Stimulated activated memory B cell treated with anti-CD40 and anti-IgM and Interleukin-4, amounts not matched to agents 10 μg/mL and 1 μg/mL and 100 μg/mL, for 72 hours (primary cell): ENCODE measurements around the gene HOXA11.

Experiments
- ATAC-seq: fragments of 150-1000 bp; cut with Tn5 transposase; 2 replicates; pipeline ENCODE4 v1.10.0; 2021
- H3K27ac Mint-ChIP-seq: one replicate; pipeline ENCODE4 v1.8.0; 2022; ENCODE audit warnings: mild to moderate bottlenecking, mixed read lengths
- H3K27me3 Mint-ChIP-seq: one replicate; pipeline ENCODE4 v1.8.0; 2022; ENCODE audit warnings: mixed read lengths
- H3K36me3 Mint-ChIP-seq: one replicate; pipeline ENCODE4 v1.8.0; 2022; ENCODE audit warnings: mixed read lengths
- H3K4me1 Mint-ChIP-seq: one replicate; pipeline ENCODE4 v1.8.0; 2022; ENCODE audit warnings: mixed read lengths
- H3K4me3 Mint-ChIP-seq: one replicate; pipeline ENCODE4 v1.8.0; 2022; ENCODE audit warnings: mild to moderate bottlenecking, moderate library complexity, mixed read lengths
- H3K9me3 Mint-ChIP-seq: one replicate; pipeline ENCODE4 v1.8.0; 2022; ENCODE audit warnings: mixed read lengths

The HOXA11 gene

DNA sequence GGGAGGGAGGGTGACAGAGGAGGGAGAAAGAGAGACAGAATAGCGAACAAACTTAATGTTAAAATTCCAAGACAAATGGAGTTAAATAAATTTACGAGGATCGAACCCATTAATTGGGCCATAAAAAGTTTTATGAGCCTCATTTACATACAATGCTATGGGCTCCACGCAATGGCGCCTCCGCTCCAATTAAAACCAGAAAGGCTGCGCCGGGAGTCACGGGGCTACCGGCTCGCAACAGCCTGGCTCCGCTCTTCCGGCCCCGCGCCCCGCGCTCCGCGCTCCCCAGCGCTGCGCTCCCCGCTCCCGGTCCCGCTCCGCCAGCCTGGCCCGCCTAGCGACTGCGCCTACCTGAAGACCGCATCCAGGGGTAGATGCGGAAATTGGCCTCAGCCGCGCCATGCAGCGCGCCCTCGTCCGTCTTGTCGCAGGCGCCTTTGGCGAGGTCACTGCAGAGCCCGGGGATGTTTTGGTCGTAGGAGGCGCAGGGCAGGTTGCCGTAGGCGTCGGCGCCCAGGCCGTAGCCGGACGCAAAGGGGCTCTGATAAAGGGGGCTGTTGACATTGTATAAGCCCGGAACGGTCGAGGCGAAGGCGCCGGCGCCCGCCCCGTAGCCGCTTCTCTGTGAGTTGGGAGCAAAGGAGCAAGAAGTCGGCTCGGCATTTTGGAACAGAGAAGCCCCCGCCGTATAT is 29.1 kb downstream of the HOXA11 start:
- Mint-ChIP-seq H3K4me3 (peak overlapping the region; percentile 48), H3K9me3 (peaks cover 8% of the 10 kb centered on the region), H3K36me3 (peaks cover 4% of the 10 kb centered on the region), H3K4me1 (peaks cover 39% of the 10 kb centered on the region), H3K27ac (peak overlapping the region; percentile 48), H3K27me3 (peaks cover 95% of the 10 kb centered on the region)
- no peak for ATAC-seq

DNA sequence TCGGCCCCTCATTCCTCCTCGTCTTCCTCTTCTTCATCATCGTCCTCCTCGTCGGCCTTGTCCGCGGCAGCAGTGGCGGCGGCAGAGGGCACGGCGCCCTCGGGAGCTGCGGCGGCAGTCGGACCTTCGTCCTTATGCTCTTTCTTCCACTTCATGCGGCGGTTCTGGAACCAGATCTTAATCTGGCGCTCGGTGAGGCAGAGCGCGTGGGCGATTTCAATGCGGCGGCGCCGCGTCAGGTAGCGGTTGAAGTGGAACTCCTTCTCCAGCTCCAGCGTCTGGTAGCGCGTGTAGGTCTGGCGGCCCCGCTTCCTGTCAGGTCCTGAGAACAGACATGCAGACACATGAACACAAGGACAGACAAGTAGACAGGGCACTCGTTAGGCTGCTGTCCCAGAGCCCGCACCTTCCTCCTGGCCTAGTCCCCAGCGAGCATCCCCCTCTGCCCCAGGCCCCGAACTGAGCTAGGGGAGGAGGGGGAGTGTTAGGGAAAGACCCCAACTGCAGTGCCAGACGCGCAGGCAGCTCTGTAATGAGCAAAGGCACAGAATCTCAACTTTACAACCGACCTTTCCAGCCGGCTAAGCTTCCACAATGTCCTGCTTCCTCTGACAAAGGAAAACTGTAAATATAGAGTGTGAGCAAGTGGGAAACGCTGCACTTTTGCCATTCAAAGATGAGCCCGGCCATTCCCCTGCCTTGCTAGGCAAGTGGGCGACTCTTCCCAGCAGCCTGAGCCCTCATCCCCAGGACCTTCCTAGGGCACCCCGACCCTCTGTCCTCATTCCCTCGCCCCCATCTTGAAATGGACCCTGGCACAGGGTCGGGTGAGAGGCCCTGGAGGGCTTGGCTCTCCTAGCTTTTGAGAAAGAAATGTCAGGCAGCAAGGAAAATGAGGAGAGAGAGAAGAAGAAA is 29.9 kb downstream of the HOXA11 start:
- peak overlapping the region; percentile 57 for H3K4me3 Mint-ChIP-seq
- H3K9me3 Mint-ChIP-seq: peaks cover 8% of the 10 kb centered on the region
- peaks cover 4% of the 10 kb centered on the region for H3K36me3 Mint-ChIP-seq
- H3K27ac Mint-ChIP-seq: peak overlapping the region; percentile 48
- peaks cover 44% of the 10 kb centered on the region for H3K4me1 Mint-ChIP-seq
- peaks cover 99% of the 10 kb centered on the region for H3K27me3 Mint-ChIP-seq
- ATAC-seq: no peak

DNA sequence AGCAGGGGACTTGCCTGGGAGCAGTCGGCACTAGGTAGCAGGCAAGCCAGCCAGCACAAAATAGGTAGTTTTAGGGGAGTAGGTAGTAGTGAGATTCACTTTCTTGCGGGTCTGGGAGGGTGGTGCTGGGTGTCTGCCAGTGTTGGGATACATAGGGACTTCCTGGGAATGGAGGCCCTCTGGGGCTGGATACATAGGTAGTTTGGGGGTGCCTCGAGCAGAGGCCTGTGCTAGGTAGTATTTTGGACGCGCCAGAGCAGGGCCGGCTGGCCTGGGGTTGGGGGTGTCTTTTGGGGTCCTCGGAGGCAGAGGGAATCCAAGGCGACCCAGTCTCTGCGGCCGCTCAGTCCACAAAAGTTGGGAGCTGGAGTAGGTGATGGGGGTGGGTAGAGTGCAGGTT is 30.7 kb downstream of the HOXA11 start:
- H3K4me3 Mint-ChIP-seq: no peak overlapping the region
- H3K4me1 Mint-ChIP-seq: peaks cover 45% of the 10 kb centered on the region
- peaks cover 99% of the 10 kb centered on the region for H3K27me3 Mint-ChIP-seq
- H3K36me3 Mint-ChIP-seq: peaks cover 4% of the 10 kb centered on the region
- ATAC-seq: no peak
- H3K9me3 Mint-ChIP-seq: peaks cover 8% of the 10 kb centered on the region
- H3K27ac Mint-ChIP-seq: no peak overlapping the region

DNA sequence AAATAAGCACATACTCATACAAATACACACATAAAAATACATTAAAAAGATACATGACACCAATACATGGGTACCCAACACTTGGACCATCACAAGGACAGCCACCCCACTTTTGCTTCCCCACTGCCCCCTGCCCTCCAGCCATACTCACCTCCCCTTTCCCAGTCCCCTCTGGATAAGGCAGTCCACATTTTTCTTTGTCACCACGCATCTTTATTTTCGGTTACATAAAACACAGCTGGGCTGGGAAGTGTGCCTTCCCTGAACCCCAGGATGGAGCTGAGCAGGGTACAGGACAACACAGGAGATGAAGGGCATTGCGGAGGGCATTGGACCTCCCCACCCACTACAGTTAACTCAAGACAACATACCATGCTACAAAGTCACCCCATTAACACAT is 31.5 kb downstream of the HOXA11 start:
- H3K36me3 Mint-ChIP-seq: peaks cover 4% of the 10 kb centered on the region
- H3K27ac Mint-ChIP-seq: no peak overlapping the region
- H3K9me3 Mint-ChIP-seq: peaks cover 8% of the 10 kb centered on the region
- H3K4me3 Mint-ChIP-seq: no peak overlapping the region
- H3K27me3 Mint-ChIP-seq: peaks cover 99% of the 10 kb centered on the region
- ATAC-seq: no peak
- H3K4me1 Mint-ChIP-seq: peaks cover 46% of the 10 kb centered on the region

DNA sequence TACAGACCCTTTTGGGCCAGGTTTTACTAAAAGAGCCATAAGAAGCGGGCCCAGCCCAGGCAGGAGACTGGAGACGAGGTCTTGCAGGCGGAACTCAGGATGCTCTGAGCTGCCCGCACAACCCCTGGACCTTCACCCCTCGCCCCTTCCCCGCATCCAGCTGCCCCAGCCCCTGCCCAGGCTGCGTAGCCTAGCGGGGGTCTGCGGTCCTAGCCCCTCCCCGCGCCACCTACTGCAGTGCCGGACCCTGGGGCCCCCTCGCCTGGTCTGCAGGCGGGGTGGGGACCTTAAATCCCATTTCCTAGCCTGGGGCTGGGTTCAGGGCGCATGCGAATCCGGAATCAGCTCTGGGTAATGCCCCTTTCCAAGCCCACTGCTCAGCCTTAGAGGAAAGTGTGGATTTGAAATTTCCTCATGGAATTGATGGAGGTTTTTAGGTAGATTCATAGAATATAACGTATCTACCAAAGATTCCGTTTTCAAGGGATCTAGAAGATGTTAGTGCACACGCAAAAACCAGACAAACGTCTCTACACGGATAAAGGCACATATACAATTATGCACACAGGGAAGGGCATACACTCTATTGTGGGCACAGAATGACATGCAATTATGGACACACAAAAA is 32.1 kb downstream of the HOXA11 start:
- Mint-ChIP-seq H3K4me3 (no peak overlapping the region), H3K27me3 (peaks cover 99% of the 10 kb centered on the region), H3K4me1 (peaks cover 49% of the 10 kb centered on the region), H3K9me3 (peaks cover 4% of the 10 kb centered on the region), H3K27ac (no peak overlapping the region), H3K36me3 (peaks cover 4% of the 10 kb centered on the region)
- no peak for ATAC-seq

DNA sequence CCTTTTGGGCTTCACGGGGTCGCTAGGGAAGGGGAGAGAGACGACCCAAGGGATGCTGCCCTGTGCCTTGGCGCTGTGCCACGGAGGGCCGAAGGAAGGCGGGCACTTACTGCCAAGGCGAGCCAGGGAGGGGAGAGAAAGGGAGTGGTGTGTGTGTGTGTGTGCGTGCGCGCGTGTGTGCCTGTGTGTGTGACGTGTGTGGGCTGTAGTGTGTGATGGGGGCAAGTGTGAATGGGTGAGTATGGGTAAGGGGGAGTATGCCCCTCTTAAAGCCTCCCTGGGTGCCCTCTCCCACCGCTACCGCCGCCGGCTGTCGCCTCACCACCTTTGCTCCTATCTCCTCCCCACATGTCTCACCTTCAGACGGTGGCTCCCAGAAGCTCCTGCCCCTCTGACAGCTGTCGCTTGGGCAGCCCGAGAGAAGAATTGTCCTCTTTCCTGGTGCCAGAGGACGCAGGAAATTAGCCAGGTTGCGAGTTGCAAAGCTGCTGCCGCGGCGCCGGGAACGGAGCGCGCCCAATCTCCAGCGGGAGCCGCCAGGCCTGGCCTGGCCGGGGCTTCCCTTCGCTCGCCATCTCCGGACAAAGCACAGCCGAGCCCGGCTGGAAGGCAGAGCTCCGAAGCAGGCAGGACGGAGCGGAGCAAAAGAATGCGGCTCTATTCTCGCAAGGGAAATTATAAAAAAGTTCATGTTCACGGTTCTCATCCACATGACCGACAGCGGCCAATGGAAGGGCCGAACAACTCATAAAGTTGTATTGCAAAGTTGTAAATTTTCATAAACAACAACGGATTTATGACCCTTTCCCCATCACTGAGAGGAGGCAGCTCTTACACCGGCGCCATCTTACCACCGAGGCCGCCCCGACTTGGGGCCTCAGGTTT is 32.9 kb downstream of the HOXA11 start, which contains the start of gene HOXA3:
HOXA3 (minus strand) TSS at position 653 of the 885 bp plus-strand sequence. CDS start 41,943 bp downstream, outside the sequence.
- Mint-ChIP-seq H3K9me3 (peaks cover 3% of the 10 kb centered on the region), H3K4me3 (peak within 1 kb of the TSS; percentile 75), H3K27me3 (peaks cover 99% of the 10 kb centered on the region), H3K27ac (peak within 1 kb of the TSS; percentile 14), H3K4me1 (peaks cover 49% of the 10 kb centered on the region), H3K36me3 (peaks cover 4% of the 10 kb centered on the region)
- no peak for ATAC-seq

DNA sequence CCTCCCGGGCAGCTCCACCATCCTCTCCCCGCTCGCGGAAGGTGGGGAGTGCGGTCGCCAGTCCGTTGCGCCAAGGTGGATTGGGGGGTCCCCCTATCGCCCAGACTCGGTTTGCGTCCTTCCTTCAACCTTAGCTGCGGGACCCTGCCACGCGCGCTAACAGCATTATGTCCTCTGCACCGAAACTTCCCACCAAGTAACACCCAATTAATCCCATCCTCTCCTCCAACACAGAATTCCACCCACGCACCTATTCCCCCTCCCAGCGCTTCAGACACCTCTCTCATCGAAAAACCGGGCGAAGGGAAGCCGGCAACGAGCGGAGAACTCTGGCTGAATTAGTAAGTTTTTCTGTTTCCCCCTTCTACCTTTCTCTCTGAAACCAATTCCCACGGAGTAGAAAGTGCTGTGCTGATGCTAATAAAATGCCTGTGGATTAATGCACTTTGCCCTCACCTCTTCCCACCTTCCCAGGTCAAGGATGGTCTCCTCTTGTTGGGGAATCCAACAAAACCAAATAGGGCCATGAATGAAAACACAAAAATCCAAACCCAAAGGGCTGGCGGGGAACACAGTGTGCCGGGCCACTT is 33.6 kb downstream of the HOXA11 start:
- peaks cover 50% of the 10 kb centered on the region for H3K4me1 Mint-ChIP-seq

DNA sequence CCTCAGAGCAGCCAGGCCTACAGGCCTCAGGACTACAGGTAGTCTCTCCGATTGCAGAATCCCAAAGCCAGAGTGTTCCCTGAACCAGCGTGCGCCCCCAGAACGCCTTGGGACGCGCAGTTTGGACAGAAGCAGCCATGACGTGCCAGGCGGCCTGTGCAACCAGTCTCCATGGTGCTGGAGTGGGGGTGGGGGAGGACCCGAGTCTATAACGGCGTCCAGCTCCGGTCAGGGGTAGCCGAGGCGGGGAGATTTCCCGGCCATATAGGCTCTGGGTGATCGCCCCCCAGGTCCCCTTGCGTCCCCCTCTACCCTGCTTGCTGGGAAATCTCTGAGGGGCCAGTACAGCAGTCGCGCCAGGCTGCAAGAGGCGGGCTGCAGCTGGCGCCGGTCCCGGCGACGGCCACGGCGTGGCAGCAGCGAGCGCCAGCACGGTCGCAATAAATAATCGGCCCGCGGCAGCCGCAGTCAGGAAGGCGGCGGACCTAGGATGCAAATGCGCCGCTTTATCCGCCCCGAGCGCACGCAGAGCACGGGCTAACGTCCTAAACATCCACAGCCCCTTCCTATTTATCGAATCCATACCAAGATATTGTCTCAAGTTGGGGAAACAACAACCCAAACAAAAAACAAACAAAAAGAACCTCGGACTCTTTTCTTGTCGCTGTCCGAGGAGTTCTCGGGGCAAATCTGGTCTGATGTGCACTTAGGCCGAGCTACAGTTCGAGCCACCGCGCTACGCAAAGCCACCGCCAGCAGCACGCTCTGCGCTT is 34.3 kb downstream of the HOXA11 start:
- peaks cover 50% of the 10 kb centered on the region for H3K4me1 Mint-ChIP-seq
- peaks cover 4% of the 10 kb centered on the region for H3K36me3 Mint-ChIP-seq
- peaks cover 3% of the 10 kb centered on the region for H3K9me3 Mint-ChIP-seq
- H3K27me3 Mint-ChIP-seq: peaks cover 99% of the 10 kb centered on the region
- H3K27ac Mint-ChIP-seq: peak overlapping the region; percentile 14
- peak; percentile 81 for ATAC-seq
- peak overlapping the region; percentile 75 for H3K4me3 Mint-ChIP-seq

More for the DNA sequence above, 33.6 kb downstream of the HOXA11 start:
- peaks cover 99% of the 10 kb centered on the region for H3K27me3 Mint-ChIP-seq
- peak overlapping the region; percentile 14 for H3K27ac Mint-ChIP-seq
- no peak for ATAC-seq
- H3K9me3 Mint-ChIP-seq: peaks cover 3% of the 10 kb centered on the region
- H3K36me3 Mint-ChIP-seq: peaks cover 4% of the 10 kb centered on the region
- peak overlapping the region; percentile 75 for H3K4me3 Mint-ChIP-seq

DNA sequence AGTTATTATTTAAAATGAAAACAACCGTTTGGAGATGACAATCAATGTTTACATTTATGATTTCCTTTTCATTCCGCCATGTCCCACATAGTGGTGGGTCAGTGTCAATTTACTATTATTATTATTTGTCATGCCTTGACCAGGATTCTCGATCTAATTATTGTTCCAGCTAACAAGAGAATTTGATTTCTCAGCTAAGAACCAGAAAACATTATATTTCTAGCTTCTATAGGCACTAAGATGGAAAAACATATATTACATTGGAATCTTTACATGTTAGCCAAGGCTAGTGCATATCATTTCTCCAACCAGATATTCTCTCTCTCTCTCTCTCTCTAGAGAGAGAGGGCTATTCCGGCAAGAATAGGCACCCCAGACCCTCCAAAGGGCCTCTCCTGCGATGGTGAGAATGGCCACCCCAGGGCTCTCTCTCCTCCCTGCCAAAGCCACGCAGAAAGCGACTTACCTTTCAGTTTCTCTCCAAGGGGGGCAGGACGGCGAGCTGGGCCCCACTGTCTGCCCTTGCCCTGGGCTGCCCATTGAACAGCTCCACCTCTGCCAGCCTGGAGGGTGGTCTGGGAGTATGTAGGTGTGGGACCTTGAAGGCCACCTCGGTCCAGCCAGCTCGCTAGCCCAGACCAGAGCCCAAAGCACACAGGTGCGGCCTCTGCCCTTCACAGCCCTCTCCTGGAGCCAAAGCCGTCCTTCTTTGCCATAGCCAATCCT is 35.0 kb downstream of the HOXA11 start:
- peak overlapping the region; percentile 14 for H3K27ac Mint-ChIP-seq
- peaks cover 3% of the 10 kb centered on the region for H3K9me3 Mint-ChIP-seq
- H3K27me3 Mint-ChIP-seq: peaks cover 99% of the 10 kb centered on the region
- H3K4me3 Mint-ChIP-seq: peak overlapping the region; percentile 75
- H3K4me1 Mint-ChIP-seq: peaks cover 43% of the 10 kb centered on the region
- peaks cover 4% of the 10 kb centered on the region for H3K36me3 Mint-ChIP-seq
- no peak for ATAC-seq

DNA sequence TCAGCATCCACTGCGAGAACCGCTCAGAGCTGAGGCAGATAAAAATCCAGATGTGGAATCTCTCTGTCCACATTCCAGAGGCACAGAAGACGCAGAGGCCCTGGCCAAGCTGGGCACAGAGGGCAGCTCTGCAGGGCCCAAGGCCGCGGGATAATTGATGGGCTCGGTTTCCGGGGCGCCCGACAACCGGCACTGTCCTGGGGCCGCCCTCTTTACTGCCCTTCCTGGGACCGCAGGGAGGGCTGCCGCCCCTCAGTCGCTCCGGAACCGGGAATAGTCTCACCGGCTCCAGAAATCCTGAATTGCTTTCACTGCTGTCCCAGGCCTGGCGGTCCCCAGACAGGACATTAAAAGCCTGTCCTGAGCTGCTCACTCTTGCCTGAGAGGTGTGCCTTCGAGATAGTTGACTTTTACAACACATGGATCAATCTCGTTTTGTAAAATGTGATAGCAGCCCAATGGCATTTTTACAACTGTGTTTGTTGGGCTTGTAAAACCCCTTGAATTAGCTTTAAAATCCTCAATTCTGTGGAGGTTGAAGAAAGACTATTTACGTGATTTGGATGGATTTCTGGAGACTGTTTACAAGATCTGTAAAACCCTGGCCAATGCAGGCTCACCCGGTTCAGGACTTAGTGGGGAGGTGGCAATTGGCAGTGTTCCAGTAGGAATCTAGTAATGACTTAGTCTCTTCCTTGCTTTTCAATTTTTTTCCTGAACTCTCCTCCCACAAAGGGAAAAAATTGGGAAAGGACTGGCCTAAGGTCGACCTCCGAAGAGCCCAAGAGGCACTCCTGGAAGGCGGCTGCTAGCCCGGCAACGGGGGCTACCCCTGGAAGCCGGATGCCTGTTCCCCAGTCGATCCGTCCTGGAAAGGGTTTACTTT is 36.0 kb downstream of the HOXA11 start:
- H3K36me3 Mint-ChIP-seq: no peaks in the 10 kb centered on the region
- no peak overlapping the region for H3K27ac Mint-ChIP-seq
- no peak overlapping the region for H3K4me3 Mint-ChIP-seq
- no peak for ATAC-seq
- peaks cover 34% of the 10 kb centered on the region for H3K4me1 Mint-ChIP-seq
- peaks cover 94% of the 10 kb centered on the region for H3K27me3 Mint-ChIP-seq
- no peaks in the 10 kb centered on the region for H3K9me3 Mint-ChIP-seq

DNA sequence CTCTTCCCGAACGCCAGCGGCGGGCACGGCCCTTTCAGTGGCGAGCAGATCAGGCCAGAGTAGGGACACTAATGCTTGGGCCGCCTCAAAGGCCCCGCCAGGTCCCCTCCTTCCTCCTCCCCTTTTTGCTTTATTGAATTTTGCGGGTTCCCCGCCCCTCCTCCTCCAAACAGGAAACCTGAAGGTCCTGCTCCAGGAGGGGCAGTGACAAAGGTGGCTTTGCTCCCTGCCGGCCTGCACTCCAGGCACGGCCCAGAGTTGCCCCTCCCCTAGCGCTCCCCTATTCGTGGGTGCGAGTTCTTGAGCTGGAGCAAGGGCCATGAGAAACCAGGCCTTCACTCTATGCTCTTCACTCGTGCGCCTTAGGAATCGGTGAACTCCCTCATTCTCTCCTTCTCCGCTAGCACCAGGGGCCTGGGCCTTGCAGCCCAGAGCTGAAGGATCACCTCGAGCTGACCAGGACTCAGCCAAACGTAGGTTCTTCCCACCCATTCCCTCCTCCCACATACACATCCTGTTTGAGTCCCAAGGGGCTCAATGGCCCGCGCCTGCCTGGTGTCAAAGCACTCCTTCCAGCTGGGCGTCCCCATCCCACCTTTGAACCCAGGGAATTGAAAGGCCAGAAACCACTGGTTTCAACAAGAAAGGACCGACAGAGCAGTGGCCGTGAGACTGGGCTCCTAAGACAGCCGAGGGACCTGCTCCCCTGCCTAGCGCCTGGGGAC is 36.8 kb downstream of the HOXA11 start:
- ATAC-seq: no peak
- H3K9me3 Mint-ChIP-seq: no peaks in the 10 kb centered on the region
- H3K4me1 Mint-ChIP-seq: peaks cover 34% of the 10 kb centered on the region
- no peak overlapping the region for H3K27ac Mint-ChIP-seq
- no peaks in the 10 kb centered on the region for H3K36me3 Mint-ChIP-seq
- peak overlapping the region; percentile 60 for H3K4me3 Mint-ChIP-seq
- peaks cover 86% of the 10 kb centered on the region for H3K27me3 Mint-ChIP-seq
